Smooth muscle cell (in vitro differentiated cells): ENCODE data around the gene MPP1. TPM values are rescaled to one million over a fixed set of nuclear protein-coding genes. Genes with fewer than 3 reads are reported as not detected.

ENCODE experiments used
- DNase-seq: peaks from one replicate; lab custom pipeline; 2025; ENCODE audit not compliant: unreplicated experiment; lab: John Stamatoyannopoulos, UW
- H2AFZ ChIP-seq: fragments of 200-600 bp; sonication (generic); 2 replicates; pipeline ENCODE4 v1.6.0; 2016; ENCODE audit warnings: antibody characterized with exemption, low read depth, mild to moderate bottlenecking
- H3F3A ChIP-seq: fragments of 200-600 bp; sonication (generic); 2 replicates; pipeline ENCODE4 v1.6.0; 2017; ENCODE audit warnings: antibody characterized with exemption, low read depth
- H3K27ac ChIP-seq: fragments of 200-600 bp; sonication (generic); 2 replicates; pipeline ENCODE4 v1.5.1; 2016; ENCODE audit warnings: low read depth, mild to moderate bottlenecking
- H3K27me3 ChIP-seq: fragments of 200-600 bp; sonication (generic); 2 replicates; pipeline ENCODE4 v1.6.1; 2016; ENCODE audit warnings: low read depth, mild to moderate bottlenecking
- H3K36me3 ChIP-seq: fragments of 200-600 bp; sonication (generic); 2 replicates; pipeline ENCODE4 v1.5.1; 2016; ENCODE audit warnings: low read depth
- H3K4me1 ChIP-seq: fragments of 200-600 bp; sonication (generic); 2 replicates; pipeline ENCODE4 v1.5.1; 2016; ENCODE audit warnings: low read depth
- H3K4me2 ChIP-seq: fragments of 200-600 bp; sonication (generic); 2 replicates; pipeline ENCODE4 v1.6.0; 2016; ENCODE audit warnings: mild to moderate bottlenecking
- H3K4me3 ChIP-seq: fragments of 200-600 bp; sonication (generic); 2 replicates; pipeline ENCODE4 v1.5.1; 2016; ENCODE audit warnings: mild to moderate bottlenecking
- H3K79me2 ChIP-seq: fragments of 200-600 bp; sonication (generic); 2 replicates; pipeline ENCODE4 v1.6.0; 2016; ENCODE audit warnings: low read depth, mild to moderate bottlenecking
- H3K9ac ChIP-seq: fragments of 200-600 bp; sonication (generic); 2 replicates; pipeline ENCODE4 v1.6.0; 2016; ENCODE audit warnings: low read depth
- H3K9me3 ChIP-seq: fragments of 200-600 bp; sonication (generic); replicated peaks from 2 replicates; pipeline ENCODE4 v1.5.1; 2016; ENCODE audit warnings: low read depth
- H4K20me1 ChIP-seq: fragments of 200-600 bp; sonication (generic); 2 replicates; pipeline ENCODE4 v1.6.0; 2016; ENCODE audit warnings: low read depth
- CTCF ChIP-seq: fragments of 200-600 bp; sonication (generic); IDR thresholded peaks from 2 replicates; pipeline ENCODE4 v1.5.1; 2017; ENCODE audit warnings: borderline replicate concordance, mild to moderate bottlenecking, antibody characterized with exemption; ENCODE audit not compliant: insufficient read depth, poor library complexity, severe bottlenecking
- WGBS: methylation state at CpG from one replicate; pipeline ENCODE4 v1.1.7; 2016; ENCODE audit warnings: low lambda C conversion rate; 5-methylcytosine and 5-hydroxymethylcytosine counted together
- polyA plus RNA-seq: library from polyadenylated mRNA; unstranded; fragments of >200 nt; fragmentation: Nextera tagmentation; extraction: Ambion mirVana; gene quantifications from 2 replicates; pipeline ENCODE4 v1.2.1, GENCODE V29; 2016
- total RNA-seq: library from RNA; depleted of rRNA; stranded (reverse); fragments of >200 nt; gene quantifications from 2 replicates; pipeline ENCODE4 v1.2.3, GENCODE V29; 2014

MPP1 gene
- total RNA-seq (15.1 and 21.0 TPM in 2 replicates), polyA plus RNA-seq (11.6 and 17.5 TPM in 2 replicates)

GRCh38 chrX:154804957-154805695 lies at the start of gene MPP1:
MPP1 (minus strand) TSS chrX:154805485; CDS start chrX:154805373, 112 bp downstream.
- Histone ChIP-seq H3K9ac (peak within 1 kb of the TSS; percentile 43), H3K36me3 (no peaks in the 10 kb centered on the region), H2AFZ (peak within 1 kb of the TSS; percentile 85), H3K79me2 (no peaks in the 10 kb centered on the region), H3F3A (no peaks in the 10 kb centered on the region), H3K27me3 (no peaks in the 10 kb centered on the region), H3K4me3 (peak within 1 kb of the TSS; percentile 61), H3K4me2 (peak within 1 kb of the TSS; percentile 87), H3K27ac (peak within 1 kb of the TSS; percentile 35), H3K4me1 (no peaks in the 10 kb centered on the region), H4K20me1 (no peaks in the 10 kb centered on the region), H3K9me3 (peaks cover 2% of the 10 kb centered on the region)
- 56% methylated on average over 57 of the region's 65 CpGs for WGBS
- peak; percentile 13 for DNase-seq
- no peak for TF ChIP-seq CTCF

- no peak for DNase-seq
- no peaks in the 10 kb centered on the region for H3K79me2 ChIP-seq
Measured at GRCh38 chrX:154850957-154851611, 45.8 kb upstream of the MPP1 start.

GRCh38 chrX:154840856-154841255 lies 35.6 kb upstream of the MPP1 start:
- no peaks in the 10 kb centered on the region for H3K79me2 ChIP-seq

More at GRCh38 chrX:154850957-154851611, 45.8 kb upstream of the MPP1 start:
- H3K4me1 ChIP-seq = no peaks in the 10 kb centered on the region
- no peaks in the 10 kb centered on the region for H4K20me1 ChIP-seq
- H3K4me2 ChIP-seq = no peak overlapping the region
- H3K9ac ChIP-seq = no peak overlapping the region
- no peak overlapping the region for H3K4me3 ChIP-seq
- no peak for TF ChIP-seq CTCF
- no peak overlapping the region for H3K27ac ChIP-seq
- H3K27me3 ChIP-seq = no peaks in the 10 kb centered on the region
- no peaks in the 10 kb centered on the region for H3K36me3 ChIP-seq
- peaks cover 3% of the 10 kb centered on the region for H3K9me3 ChIP-seq
- 72% methylated on average over 1 of the region's 1 CpG for WGBS
- no peaks in the 10 kb centered on the region for H3F3A ChIP-seq
- H2AFZ ChIP-seq = no peak overlapping the region

More at GRCh38 chrX:154840856-154841255, 35.6 kb upstream of the MPP1 start:
- 86% methylated on average over 2 of the region's 2 CpGs for WGBS
- H3K4me3 ChIP-seq = no peak overlapping the region
- no peaks in the 10 kb centered on the region for H4K20me1 ChIP-seq
- no peak overlapping the region for H3K4me2 ChIP-seq
- no peak for DNase-seq
- H2AFZ ChIP-seq = no peak overlapping the region
- no peaks in the 10 kb centered on the region for H3K27me3 ChIP-seq
- H3K4me1 ChIP-seq = no peaks in the 10 kb centered on the region
- no peaks in the 10 kb centered on the region for H3K9me3 ChIP-seq
- no peak overlapping the region for H3K27ac ChIP-seq
- no peaks in the 10 kb centered on the region for H3K36me3 ChIP-seq
- H3K9ac ChIP-seq = no peak overlapping the region
- TF ChIP-seq CTCF = peak; percentile 38
- no peaks in the 10 kb centered on the region for H3F3A ChIP-seq
